Measurements from ENCODE around the gene USHBP1. TPM values are rescaled to one million over a fixed set of nuclear protein-coding genes. Genes with fewer than 3 reads are reported as not detected.

The USHBP1 gene
- total and polyA plus RNA-seq, 2 donors from 2014 or later, result 7.2 to 8.9 TPM

- no peak for TF ChIP-seq CTCF (IDR thresholded peaks at IDR 0.05; ENCODE audit: borderline replicate concordance, extremely low read depth, insufficient read depth)
- Histone ChIP-seq H3K9me3 (ENCODE audit: control insufficient read depth in 2 of 3, insufficient read depth in 1 of 3, low read length in 3 of 3) (no peaks in the 10 kb centered on the region), H3K27ac (ENCODE audit: low read depth in 2 of 2, low read length in 2 of 2) (no peak overlapping the region), H3K36me3 (ENCODE audit: control insufficient read depth in 2 of 3, insufficient read depth in 3 of 3, low read length in 3 of 3) (peaks cover 0 to 3% (median 3%) of the 10 kb centered on the region in 3 donors), H3K4me1 (ENCODE audit: control insufficient read depth in 2 of 3, insufficient read depth in 2 of 3, low read depth in 1 of 3, low read length in 3 of 3) (peaks cover 0 to 11% (median 4%) of the 10 kb centered on the region in 3 donors), H3K27me3 (ENCODE audit: control insufficient read depth, insufficient read depth, low read length) (no peaks in the 10 kb centered on the region), H3K4me3 (ENCODE audit: low read length in 3 of 3) (no peak overlapping the region), H3K9ac (ENCODE audit: low read length in 3 of 3) (no peak overlapping the region)
- intact Hi-C loops (cut with DNase I), result no loop called here
- no peak for FAIRE-seq
- no peak for DNase-seq
Observed at GRCh38 chr19:17213334-17213733, 51.2 kb downstream of the USHBP1 start.

- H3K36me3 ChIP-seq (ENCODE audit: control insufficient read depth in 2 of 3, insufficient read depth in 3 of 3, low read length in 3 of 3), result peaks cover 0 to 3% (median 3%) of the 10 kb centered on the region in 3 donors
- DNase-seq, result no peak
Observed at GRCh38 chr19:17211547-17212446, 52.7 kb downstream of the USHBP1 start.

GRCh38 chr19:17210296-17210695 lies 54.2 kb downstream of the USHBP1 start:
- H3K9ac ChIP-seq (ENCODE audit: low read length in 3 of 3), result no peak overlapping the region
- DNase-seq (no peak), FAIRE-seq (no peak)
- no peak for TF ChIP-seq CTCF (IDR thresholded peaks at IDR 0.05; ENCODE audit: borderline replicate concordance, extremely low read depth, insufficient read depth)
- no peaks in the 10 kb centered on the region for H3K9me3 ChIP-seq (ENCODE audit: control insufficient read depth in 2 of 3, insufficient read depth in 1 of 3, low read length in 3 of 3)
- intact Hi-C loops (cut with DNase I), result no loop called here
- H3K27me3 ChIP-seq (ENCODE audit: control insufficient read depth, insufficient read depth, low read length), result no peaks in the 10 kb centered on the region
- H3K4me1 ChIP-seq (ENCODE audit: control insufficient read depth in 2 of 3, insufficient read depth in 2 of 3, low read depth in 1 of 3, low read length in 3 of 3), result peaks cover 0 to 5% (median 4%) of the 10 kb centered on the region in 3 donors
- no peak overlapping the region for H3K27ac ChIP-seq (ENCODE audit: low read depth in 2 of 2, low read length in 2 of 2)
- H3K4me3 ChIP-seq (ENCODE audit: low read length in 3 of 3), result no peak overlapping the region
- H3K36me3 ChIP-seq (ENCODE audit: control insufficient read depth in 2 of 3, insufficient read depth in 3 of 3, low read length in 3 of 3), result peaks cover 0 to 3% (median 3%) of the 10 kb centered on the region in 3 donors

More at GRCh38 chr19:17211547-17212446, 52.7 kb downstream of the USHBP1 start:
- Histone ChIP-seq H3K9ac (ENCODE audit: low read length in 3 of 3) (no peak overlapping the region), H3K4me3 (ENCODE audit: low read length in 3 of 3) (no peak overlapping the region), H3K4me1 (ENCODE audit: control insufficient read depth in 2 of 3, insufficient read depth in 2 of 3, low read depth in 1 of 3, low read length in 3 of 3) (peaks cover 0 to 11% (median 4%) of the 10 kb centered on the region in 3 donors), H3K27ac (ENCODE audit: low read depth in 2 of 2, low read length in 2 of 2) (no peak overlapping the region), H3K27me3 (ENCODE audit: control insufficient read depth, insufficient read depth, low read length) (no peaks in the 10 kb centered on the region), H3K9me3 (ENCODE audit: control insufficient read depth in 2 of 3, insufficient read depth in 1 of 3, low read length in 3 of 3) (no peaks in the 10 kb centered on the region)
- intact Hi-C loops (cut with DNase I), result no loop called here
- no peak for TF ChIP-seq CTCF (IDR thresholded peaks at IDR 0.05; ENCODE audit: borderline replicate concordance, extremely low read depth, insufficient read depth)
- FAIRE-seq, result no peak
